ENCODE measurements around the gene ZNF549. TPM values are rescaled to one million over a fixed set of nuclear protein-coding genes. Genes with fewer than 3 reads are reported as not detected.

Gene ZNF549
- total RNA-seq, 1 experiment from 2014 or later, result 9.2 TPM

DNA sequence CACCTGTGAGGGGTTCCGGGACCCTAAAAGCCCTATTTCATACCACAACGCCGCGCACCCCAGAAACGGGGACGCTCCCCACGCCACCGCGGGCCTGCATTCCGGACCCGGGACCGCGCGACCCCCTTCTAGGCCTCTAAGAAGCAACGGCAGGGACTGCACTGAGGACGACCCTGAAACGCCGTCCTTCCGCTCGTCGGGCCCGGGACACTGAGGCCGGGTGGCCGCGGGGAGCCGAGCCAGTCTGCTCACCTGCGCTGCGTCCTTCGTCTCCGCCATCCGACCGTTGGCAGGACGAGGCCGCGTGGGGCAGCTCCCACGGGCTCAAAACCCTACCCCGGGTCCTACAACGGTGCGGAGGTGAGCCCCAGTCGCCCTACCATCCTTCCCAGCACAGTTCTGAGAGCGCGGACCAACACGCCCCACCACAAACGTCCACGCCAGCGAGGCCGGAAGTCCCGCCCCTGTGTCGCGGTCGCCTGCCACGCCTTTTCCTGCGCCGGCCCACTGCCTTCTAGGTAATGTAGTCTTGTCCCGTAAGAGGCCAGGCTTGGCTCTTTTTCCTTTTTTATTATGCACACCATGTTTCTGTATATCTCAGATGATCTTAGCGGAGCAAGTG lies 32.4 kb downstream of the ZNF549 start, which contains the start of gene ZNF550 (continued):
- TF ChIP-seq, protein P1, sequence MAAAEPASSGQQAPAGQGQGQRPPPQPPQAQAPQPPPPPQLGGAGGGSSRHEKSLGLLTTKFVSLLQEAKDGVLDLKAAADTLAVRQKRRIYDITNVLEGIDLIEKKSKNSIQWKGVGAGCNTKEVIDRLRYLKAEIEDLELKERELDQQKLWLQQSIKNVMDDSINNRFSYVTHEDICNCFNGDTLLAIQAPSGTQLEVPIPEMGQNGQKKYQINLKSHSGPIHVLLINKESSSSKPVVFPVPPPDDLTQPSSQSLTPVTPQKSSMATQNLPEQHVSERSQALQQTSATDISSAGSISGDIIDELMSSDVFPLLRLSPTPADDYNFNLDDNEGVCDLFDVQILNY (CRISPR knock-in tag; IDR thresholded peaks at IDR 0.05), result no peak
- TF ChIP-seq, protein P2, sequence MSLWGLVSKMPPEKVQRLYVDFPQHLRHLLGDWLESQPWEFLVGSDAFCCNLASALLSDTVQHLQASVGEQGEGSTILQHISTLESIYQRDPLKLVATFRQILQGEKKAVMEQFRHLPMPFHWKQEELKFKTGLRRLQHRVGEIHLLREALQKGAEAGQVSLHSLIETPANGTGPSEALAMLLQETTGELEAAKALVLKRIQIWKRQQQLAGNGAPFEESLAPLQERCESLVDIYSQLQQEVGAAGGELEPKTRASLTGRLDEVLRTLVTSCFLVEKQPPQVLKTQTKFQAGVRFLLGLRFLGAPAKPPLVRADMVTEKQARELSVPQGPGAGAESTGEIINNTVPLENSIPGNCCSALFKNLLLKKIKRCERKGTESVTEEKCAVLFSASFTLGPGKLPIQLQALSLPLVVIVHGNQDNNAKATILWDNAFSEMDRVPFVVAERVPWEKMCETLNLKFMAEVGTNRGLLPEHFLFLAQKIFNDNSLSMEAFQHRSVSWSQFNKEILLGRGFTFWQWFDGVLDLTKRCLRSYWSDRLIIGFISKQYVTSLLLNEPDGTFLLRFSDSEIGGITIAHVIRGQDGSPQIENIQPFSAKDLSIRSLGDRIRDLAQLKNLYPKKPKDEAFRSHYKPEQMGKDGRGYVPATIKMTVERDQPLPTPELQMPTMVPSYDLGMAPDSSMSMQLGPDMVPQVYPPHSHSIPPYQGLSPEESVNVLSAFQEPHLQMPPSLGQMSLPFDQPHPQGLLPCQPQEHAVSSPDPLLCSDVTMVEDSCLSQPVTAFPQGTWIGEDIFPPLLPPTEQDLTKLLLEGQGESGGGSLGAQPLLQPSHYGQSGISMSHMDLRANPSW (CRISPR knock-in tag; conservative IDR thresholded peaks at IDR 0.05; ENCODE audit: low read depth), result no peak
- TF ChIP-seq ZNF423 (CRISPR knock-in tag; IDR thresholded peaks at IDR 0.05) (no peak), SMAD4 (CRISPR knock-in tag; IDR thresholded peaks at IDR 0.05) (no peak), PRRX2 (CRISPR knock-in tag; IDR thresholded peaks at IDR 0.05) (no peak), IRF2 (CRISPR knock-in tag; IDR thresholded peaks at IDR 0.05; ENCODE audit: borderline replicate concordance, low read depth) (no peak), SP1 (CRISPR knock-in tag; conservative IDR thresholded peaks at IDR 0.05) (peak; percentile 90), ZNF416 (CRISPR knock-in tag; IDR thresholded peaks at IDR 0.05) (no peak), ETV6 (CRISPR knock-in tag; IDR thresholded peaks at IDR 0.05) (peak; percentile 79)
- TF ChIP-seq, protein P3, sequence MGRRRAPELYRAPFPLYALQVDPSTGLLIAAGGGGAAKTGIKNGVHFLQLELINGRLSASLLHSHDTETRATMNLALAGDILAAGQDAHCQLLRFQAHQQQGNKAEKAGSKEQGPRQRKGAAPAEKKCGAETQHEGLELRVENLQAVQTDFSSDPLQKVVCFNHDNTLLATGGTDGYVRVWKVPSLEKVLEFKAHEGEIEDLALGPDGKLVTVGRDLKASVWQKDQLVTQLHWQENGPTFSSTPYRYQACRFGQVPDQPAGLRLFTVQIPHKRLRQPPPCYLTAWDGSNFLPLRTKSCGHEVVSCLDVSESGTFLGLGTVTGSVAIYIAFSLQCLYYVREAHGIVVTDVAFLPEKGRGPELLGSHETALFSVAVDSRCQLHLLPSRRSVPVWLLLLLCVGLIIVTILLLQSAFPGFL (CRISPR knock-in tag; IDR thresholded peaks at IDR 0.05; ENCODE audit: borderline replicate concordance), result 0 out of 2 replicates have a peak, but pooled peaks have one; percentile 31
- TF ChIP-seq, protein P4, sequence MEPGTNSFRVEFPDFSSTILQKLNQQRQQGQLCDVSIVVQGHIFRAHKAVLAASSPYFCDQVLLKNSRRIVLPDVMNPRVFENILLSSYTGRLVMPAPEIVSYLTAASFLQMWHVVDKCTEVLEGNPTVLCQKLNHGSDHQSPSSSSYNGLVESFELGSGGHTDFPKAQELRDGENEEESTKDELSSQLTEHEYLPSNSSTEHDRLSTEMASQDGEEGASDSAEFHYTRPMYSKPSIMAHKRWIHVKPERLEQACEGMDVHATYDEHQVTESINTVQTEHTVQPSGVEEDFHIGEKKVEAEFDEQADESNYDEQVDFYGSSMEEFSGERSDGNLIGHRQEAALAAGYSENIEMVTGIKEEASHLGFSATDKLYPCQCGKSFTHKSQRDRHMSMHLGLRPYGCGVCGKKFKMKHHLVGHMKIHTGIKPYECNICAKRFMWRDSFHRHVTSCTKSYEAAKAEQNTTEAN (CRISPR knock-in tag; IDR thresholded peaks at IDR 0.05), result no peak

DNA sequence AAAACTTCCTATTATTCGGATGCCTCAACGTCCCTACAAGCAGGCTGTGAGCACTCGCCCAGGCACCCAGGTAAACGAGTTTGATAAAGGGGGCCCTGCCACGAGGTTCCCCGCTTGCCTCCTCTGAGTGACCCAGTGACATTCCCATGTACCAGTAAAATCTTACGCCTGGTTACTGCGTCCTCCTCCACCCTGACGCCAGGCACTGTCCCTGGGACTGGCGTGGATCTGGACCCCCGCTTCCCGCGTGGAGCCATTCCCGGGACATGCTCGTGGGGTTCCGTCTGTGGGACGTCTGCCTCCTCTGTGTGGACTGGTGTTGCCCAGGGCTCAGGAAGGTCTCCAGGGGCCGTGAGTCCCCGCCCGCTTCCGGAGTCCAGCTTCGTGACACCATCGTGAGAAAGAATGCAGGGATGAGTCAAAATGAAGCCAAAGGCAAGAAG lies 32.9 kb downstream of the ZNF549 start:
- Mint-ChIP-seq H3K36me3 (peaks cover 42% of the 10 kb centered on the region), H3K4me1 (peaks cover 11% of the 10 kb centered on the region), H3K27me3 (ENCODE audit: low read depth) (peaks cover 40% of the 10 kb centered on the region), H3K4me3 (peak overlapping the region; percentile 97), H3K27ac (no peak overlapping the region; the same call in 1 of the 2 replicates), H3K9me3 (peaks cover 52% of the 10 kb centered on the region)
- POLR2A ChIA-PET, result no interaction called here
- ATAC-seq, result no peak
- no peak for DNase-seq (ENCODE audit: low spot score)
- CTCF ChIA-PET, result no interaction called here
- TF ChIP-seq ZNF138 (CRISPR knock-in tag; conservative IDR thresholded peaks at IDR 0.05) (no peak), RELA (CRISPR knock-in tag; IDR thresholded peaks at IDR 0.05; ENCODE audit: borderline replicate concordance) (no peak)

DNA sequence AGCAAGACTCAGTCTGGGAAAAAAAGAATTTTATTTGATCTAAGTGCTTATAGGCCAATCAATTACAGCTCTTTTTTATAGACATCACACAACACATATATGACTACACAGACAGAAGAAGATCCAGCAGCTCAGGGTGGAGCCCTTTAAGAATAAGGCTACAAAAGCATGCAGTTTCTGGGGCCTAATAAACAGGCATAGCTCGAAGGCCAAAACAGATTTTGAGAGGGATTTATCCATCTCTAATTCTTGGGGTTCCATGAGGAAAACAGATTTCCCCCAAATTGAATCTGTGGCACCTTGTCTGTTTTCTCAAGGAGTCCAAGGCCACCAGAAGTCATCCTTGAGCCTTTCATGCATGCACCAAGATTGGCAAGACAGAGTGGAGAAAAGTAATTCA lies 36.4 kb downstream of the ZNF549 start:
- ATAC-seq (no peak), DNase-seq (ENCODE audit: low spot score) (no peak)
- Mint-ChIP-seq H3K27ac (no peak overlapping the region), H3K27me3 (ENCODE audit: low read depth) (peaks cover 70% of the 10 kb centered on the region), H3K9me3 (peaks cover 87% of the 10 kb centered on the region), H3K4me1 (peaks cover 5% of the 10 kb centered on the region), H3K4me3 (no peak overlapping the region), H3K36me3 (peaks cover 62% of the 10 kb centered on the region)
- CTCF ChIA-PET, result no interaction called here
- POLR2A ChIA-PET, result no interaction called here
- TF ChIP-seq, protein P5, sequence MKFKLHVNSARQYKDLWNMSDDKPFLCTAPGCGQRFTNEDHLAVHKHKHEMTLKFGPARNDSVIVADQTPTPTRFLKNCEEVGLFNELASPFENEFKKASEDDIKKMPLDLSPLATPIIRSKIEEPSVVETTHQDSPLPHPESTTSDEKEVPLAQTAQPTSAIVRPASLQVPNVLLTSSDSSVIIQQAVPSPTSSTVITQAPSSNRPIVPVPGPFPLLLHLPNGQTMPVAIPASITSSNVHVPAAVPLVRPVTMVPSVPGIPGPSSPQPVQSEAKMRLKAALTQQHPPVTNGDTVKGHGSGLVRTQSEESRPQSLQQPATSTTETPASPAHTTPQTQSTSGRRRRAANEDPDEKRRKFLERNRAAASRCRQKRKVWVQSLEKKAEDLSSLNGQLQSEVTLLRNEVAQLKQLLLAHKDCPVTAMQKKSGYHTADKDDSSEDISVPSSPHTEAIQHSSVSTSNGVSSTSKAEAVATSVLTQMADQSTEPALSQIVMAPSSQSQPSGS (CRISPR knock-in tag; IDR thresholded peaks at IDR 0.05; ENCODE audit: borderline replicate concordance, low read depth), result no peak
- TF ChIP-seq, protein P3 (CRISPR knock-in tag; IDR thresholded peaks at IDR 0.05; ENCODE audit: borderline replicate concordance), result no peak
- TF ChIP-seq SP1 (CRISPR knock-in tag; conservative IDR thresholded peaks at IDR 0.05) (no peak), ETV6 (CRISPR knock-in tag; IDR thresholded peaks at IDR 0.05) (no peak), ELF4 (CRISPR knock-in tag; IDR thresholded peaks at IDR 0.05; ENCODE audit: low read depth) (no peak), TEAD1 (CRISPR knock-in tag; IDR thresholded peaks at IDR 0.05) (no peak), ZNF317 (CRISPR knock-in tag; IDR thresholded peaks at IDR 0.05; ENCODE audit: borderline replicate concordance, low read depth) (no peak), ESRRA (CRISPR knock-in tag; IDR thresholded peaks at IDR 0.05; ENCODE audit: borderline replicate concordance) (no peak), KAT7 (CRISPR knock-in tag; IDR thresholded peaks at IDR 0.05; ENCODE audit: borderline replicate concordance) (no peak), CREB1 (CRISPR knock-in tag; IDR thresholded peaks at IDR 0.05) (no peak)
- TF ChIP-seq, protein P6, sequence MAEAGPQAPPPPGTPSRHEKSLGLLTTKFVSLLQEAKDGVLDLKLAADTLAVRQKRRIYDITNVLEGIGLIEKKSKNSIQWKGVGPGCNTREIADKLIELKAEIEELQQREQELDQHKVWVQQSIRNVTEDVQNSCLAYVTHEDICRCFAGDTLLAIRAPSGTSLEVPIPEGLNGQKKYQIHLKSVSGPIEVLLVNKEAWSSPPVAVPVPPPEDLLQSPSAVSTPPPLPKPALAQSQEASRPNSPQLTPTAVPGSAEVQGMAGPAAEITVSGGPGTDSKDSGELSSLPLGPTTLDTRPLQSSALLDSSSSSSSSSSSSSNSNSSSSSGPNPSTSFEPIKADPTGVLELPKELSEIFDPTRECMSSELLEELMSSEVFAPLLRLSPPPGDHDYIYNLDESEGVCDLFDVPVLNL (CRISPR knock-in tag; IDR thresholded peaks at IDR 0.05; ENCODE audit: borderline replicate concordance, low read depth), result no peak
- TF ChIP-seq, protein P7, sequence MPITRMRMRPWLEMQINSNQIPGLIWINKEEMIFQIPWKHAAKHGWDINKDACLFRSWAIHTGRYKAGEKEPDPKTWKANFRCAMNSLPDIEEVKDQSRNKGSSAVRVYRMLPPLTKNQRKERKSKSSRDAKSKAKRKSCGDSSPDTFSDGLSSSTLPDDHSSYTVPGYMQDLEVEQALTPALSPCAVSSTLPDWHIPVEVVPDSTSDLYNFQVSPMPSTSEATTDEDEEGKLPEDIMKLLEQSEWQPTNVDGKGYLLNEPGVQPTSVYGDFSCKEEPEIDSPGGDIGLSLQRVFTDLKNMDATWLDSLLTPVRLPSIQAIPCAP (CRISPR knock-in tag; IDR thresholded peaks at IDR 0.05), result no peak
